GM18511 (cell line): ENCODE results near the gene SLC4A2.
A peak's percentile ranks its signal among the peaks of the same experiment; 100 is the strongest.
"Not testable (repeated sequence)": the region's sequence is repeated elsewhere in the genome, so short reads cannot be mapped to it uniquely, and the experiment has no call there.

Source experiments
- ATAC-seq: cut with Tn5 transposase; IDR thresholded peaks from one replicate; pipeline ENCODE4 v1.9.1; 2021; ENCODE audit warnings: mild to moderate bottlenecking, moderate library complexity; ENCODE audit not compliant: unreplicated experiment

The SLC4A2 gene, protein sequence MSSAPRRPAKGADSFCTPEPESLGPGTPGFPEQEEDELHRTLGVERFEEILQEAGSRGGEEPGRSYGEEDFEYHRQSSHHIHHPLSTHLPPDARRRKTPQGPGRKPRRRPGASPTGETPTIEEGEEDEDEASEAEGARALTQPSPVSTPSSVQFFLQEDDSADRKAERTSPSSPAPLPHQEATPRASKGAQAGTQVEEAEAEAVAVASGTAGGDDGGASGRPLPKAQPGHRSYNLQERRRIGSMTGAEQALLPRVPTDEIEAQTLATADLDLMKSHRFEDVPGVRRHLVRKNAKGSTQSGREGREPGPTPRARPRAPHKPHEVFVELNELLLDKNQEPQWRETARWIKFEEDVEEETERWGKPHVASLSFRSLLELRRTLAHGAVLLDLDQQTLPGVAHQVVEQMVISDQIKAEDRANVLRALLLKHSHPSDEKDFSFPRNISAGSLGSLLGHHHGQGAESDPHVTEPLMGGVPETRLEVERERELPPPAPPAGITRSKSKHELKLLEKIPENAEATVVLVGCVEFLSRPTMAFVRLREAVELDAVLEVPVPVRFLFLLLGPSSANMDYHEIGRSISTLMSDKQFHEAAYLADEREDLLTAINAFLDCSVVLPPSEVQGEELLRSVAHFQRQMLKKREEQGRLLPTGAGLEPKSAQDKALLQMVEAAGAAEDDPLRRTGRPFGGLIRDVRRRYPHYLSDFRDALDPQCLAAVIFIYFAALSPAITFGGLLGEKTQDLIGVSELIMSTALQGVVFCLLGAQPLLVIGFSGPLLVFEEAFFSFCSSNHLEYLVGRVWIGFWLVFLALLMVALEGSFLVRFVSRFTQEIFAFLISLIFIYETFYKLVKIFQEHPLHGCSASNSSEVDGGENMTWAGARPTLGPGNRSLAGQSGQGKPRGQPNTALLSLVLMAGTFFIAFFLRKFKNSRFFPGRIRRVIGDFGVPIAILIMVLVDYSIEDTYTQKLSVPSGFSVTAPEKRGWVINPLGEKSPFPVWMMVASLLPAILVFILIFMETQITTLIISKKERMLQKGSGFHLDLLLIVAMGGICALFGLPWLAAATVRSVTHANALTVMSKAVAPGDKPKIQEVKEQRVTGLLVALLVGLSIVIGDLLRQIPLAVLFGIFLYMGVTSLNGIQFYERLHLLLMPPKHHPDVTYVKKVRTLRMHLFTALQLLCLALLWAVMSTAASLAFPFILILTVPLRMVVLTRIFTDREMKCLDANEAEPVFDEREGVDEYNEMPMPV

DNA sequence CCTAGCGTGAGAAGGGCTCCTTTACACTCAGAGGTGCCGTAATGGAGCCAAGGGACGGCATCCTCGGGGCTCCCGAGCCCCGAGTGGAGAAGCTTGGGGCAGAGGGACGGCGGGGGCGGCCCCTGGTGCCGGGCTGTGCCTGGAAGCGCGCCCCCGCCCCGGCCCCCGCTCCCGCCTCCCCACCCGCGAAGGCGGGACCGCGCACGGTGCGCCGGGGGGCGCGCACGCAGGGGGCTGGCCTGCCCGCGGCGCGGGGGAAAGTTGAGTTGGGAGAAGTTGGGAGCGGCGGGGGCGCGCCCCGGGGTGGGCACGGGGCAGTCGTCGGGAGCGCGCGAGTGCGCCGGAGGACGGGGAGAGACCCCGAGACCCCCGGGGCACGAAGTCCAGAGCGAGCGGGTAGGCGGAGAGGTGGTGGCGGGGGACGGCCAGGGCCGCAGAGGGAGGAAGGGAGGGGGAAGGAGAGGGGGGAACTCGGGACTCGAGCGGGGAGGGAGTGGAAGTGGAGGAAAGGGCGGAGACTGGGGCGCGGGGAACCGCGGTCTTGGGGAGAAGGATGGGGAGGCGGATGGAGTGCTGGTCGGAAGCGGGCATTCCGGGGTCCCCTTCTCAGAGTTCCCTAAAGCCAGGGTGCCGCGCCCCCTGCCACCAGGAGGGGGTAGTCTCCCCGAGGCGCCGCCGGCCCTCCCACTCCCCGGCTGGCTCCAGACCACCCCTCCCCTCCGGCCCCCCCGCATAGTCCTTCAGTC is at the start of gene SLC4A2:
SLC4A2 (plus strand) TSS at position 223 of the 746 bp plus-strand sequence. CDS start 2,399 bp downstream, outside the sequence.
- peak; percentile 34 for ATAC-seq

DNA sequence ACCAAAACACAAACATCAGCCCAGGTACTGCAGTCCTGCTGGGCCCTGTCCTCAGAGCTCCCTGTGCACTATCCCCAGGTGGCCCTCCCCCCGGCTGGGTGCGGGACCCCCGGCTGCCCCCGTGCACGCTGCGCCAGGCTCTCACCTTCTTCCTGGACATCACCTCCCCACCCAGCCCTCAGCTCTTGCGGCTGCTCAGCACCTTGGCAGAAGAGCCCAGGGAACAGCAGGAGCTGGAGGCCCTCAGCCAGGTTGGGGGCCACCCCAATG is 49.4 kb upstream of the SLC4A2 start:
- ATAC-seq = no peak

DNA sequence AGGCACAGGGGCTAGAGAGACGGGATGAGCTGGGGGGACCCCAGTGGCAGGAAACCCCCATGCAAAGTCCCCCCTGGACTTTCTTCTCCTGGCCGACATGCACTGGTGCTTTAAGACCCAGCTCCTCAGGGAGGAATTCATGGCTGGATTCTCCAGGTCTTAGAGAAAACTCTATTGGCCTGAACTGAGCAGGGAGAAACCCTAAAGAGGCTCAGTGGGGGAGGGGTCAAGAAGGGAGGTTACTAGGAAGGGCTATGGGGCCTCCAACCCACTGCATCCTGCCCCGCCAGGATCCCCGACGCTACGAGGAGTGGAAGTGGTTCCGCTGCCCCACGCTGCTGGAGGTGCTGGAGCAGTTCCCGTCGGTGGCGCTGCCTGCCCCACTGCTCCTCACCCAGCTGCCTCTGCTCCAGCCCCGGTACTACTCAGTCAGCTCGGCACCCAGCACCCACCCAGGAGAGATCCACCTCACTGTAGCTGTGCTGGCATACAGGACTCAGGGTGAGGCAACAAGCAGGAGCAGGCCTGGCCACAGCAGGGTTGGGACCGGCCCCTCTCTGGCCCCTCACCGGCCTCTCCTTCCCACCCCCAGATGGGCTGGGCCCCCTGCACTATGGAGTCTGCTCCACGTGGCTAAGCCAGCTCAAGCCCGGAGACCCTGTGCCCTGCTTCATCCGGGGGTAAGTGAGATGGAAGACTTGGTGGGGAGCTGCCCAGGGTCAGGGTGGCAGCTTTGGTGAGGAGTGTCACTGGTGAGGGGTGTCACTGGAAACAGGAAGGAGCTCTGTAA is 48.9 kb upstream of the SLC4A2 start:
- no peak for ATAC-seq

DNA sequence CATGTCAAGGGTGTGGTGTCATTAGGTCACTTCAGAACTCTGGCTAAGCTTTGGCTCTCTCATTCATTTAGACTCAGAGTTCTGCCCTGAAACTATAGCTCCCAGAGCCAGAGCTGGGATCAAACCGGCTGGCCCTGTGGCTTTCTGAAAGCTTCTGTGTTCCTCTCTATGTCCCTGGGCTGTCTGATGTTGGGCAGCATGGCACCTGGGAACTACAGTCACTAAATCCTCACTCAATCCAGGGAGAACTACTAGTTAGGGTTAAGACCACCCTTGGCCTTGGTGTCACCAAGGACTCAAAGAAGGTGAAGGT is 48.3 kb upstream of the SLC4A2 start:
- ATAC-seq = no peak

DNA sequence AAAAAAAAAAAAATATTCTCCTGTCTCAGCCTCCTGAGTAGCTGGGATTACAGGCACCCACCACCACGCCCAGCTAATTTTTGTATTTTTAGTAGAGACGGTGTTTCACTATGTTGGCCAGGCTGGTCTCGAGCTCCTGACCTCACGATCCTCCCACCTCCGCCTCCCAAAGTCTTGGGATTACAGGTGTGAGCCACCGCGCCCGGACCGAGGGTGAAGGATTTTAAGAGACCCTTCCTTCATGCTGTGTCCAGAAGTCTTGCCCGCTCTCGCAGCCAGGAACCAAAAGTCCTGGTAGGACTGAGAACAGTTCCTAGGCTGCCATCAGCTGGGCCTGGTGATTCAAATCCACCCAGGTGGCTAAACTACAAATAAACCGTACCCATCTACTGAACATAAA is 47.8 kb upstream of the SLC4A2 start:
- not testable (repeated sequence) for ATAC-seq

DNA sequence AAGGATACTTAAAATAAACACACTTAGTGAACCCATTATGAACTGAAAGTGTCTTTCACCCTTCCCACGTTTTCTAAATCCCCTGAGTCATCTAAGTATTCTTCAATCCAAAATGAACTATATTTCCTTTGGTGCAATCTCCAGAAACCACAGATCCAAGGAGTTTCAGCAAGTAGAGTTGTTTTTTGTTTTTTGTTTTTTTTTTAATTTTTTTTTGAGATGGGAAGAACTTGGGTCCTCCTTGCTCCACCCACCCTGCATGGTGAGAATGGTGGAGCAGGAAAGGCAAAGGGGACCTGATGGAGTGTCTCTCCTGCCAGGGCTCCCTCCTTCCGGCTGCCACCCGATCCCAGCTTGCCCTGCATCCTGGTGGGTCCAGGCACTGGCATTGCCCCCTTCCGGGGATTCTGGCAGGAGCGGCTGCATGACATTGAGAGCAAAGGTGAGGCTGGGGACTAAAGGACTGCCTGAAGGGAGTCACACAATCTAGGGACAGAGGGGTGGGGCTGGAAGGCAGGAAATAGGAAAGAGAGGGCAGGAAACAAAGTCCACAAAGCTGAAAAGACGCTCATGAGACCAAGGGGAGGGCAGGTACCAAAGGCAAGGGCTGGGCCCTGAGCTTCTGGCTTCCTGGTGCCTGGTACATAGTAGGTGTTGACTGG is 47.2 kb upstream of the SLC4A2 start:
- no peak for ATAC-seq

DNA sequence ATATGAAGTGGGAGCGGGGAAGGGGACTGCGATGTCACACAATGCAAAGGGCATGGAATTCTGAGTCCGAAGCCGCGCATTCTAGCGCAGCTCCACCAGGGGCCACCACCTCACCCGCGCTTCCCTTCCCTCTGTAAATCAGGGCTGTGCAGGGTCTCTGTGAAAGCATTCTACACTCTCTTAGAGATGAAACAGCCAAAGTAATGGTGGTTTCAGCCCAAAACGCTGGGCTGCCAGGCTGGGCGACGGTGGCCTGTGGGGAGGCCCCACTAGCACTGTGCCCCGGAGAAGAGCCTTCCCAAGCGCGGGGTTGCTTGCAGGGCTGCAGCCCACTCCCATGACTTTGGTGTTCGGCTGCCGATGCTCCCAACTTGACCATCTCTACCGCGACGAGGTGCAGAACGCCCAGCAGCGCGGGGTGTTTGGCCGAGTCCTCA is 46.5 kb upstream of the SLC4A2 start:
- no peak for ATAC-seq

DNA sequence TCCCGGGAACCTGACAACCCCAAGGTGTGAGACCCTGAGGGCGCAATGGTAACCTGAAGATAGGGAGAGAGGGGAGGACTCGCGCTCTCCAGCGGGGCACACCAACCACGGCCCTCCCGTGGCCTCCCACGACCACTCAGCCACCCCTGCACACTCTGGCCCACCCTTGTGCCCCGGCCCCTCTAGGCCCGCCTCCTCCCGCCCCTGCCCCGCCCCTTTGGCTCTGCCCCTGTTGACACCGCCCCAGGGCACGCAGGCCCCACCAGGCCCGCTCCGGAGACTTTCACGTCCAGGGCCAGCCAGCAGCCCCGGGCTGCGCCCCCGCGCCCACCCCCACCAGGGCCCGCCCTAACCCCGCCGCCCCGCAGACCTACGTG is 46.0 kb upstream of the SLC4A2 start:
- no peak for ATAC-seq

DNA sequence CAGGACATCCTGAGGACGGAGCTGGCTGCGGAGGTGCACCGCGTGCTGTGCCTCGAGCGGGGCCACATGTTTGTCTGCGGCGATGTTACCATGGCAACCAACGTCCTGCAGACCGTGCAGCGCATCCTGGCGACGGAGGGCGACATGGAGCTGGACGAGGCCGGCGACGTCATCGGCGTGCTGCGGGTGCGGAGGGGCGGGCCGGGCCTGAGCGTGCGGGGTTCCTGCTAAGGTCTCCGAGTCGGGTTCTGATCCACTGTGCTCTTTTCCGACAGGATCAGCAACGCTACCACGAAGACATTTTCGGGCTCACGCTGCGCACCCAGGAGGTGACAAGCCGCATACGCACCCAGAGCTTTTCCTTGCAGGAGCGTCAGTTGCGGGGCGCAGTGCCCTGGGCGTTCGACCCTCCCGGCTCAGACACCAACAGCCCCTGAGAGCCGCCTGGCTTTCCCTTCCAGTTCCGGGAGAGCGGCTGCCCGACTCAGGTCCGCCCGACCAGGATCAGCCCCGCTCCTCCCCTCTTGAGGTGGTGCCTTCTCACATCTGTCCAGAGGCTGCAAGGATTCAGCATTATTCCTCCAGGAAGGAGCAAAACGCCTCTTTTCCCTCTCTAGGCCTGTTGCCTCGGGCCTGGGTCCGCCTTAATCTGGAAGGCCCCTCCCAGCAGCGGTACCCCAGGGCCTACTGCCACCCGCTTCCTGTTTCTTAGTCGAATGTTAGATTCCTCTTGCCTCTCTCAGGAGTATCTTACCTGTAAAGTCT is 45.5 kb upstream of the SLC4A2 start:
- ATAC-seq = peak; percentile 47

DNA sequence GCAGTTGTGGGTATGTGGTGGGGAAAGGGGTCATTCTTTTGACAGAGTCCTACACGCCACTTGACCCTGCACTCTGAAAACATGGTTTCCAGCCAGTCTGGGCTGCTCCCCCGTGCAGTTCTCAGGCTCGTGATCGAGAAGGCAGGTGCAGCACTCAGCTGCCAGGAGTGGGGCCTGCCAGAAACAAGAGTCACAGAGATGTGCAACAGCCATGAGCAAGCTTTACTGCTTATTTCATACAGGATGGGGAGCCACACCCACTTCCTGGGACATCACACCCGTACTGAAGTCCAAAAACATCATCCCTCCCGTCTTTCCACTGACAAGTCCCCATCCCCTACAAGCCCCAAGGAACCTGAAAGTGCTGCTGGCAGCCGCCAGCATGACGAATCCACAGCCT is 44.4 kb upstream of the SLC4A2 start:
- ATAC-seq = no peak

DNA sequence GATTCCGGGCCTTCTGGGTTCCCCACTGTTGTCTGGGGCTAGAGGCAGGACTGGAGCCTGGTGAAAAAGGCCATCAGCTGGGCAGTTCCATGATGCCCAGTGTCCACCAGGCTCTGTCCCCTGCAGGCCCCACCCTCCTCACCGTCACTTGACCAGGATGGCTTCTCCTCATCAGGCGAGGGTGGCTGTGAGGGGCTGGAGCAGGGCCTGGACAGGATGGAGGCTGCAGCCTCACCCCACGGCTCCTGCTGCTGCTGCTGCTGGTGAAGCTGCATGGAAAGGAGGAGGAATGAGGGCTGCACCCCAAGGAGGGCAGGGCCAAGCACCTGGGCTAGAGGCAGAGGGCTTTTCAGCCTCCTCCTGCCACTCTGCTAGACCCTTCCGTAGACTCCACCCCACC is 43.4 kb upstream of the SLC4A2 start:
- no peak for ATAC-seq

DNA sequence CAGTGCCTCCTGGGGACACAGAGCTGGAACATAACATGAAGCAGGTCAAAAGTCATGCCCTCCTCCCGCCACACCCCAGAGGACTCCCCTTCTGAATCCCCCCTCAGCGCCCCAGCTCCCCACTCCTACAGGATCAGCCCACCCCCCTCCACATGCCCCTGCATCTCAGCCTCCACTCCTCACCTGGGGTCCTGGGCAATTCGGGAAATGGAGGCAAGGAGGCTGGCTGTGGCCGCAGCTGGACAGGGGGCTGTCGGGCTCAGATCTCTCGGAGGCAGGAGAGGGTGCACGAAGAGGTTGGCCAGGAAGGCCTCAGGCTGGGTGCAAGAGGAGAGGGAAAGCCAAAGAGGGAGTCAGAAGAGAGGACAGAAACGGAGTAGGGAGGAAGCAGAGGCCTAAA is 42.9 kb upstream of the SLC4A2 start:
- ATAC-seq = no peak

DNA sequence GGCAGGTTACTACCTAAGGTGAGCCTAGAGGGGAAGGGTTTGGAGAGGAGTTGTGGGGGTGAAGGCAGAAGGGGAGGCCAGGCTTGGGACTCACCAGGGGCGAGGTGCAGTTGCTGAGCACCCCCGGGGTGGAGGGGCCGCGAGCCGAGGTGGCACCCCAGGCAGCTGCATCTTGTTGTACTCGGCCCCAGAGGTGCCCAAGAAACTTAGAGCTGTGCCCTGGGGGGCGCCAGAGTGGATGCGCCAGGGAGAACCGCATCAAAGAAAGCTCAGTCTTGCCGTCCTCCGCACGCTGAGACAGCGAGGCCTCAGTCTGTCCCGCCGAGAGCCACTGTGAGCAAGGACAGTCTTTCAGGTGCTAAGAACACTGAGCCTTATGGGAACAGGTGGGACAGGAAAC is 42.4 kb upstream of the SLC4A2 start:
- no peak for ATAC-seq

DNA sequence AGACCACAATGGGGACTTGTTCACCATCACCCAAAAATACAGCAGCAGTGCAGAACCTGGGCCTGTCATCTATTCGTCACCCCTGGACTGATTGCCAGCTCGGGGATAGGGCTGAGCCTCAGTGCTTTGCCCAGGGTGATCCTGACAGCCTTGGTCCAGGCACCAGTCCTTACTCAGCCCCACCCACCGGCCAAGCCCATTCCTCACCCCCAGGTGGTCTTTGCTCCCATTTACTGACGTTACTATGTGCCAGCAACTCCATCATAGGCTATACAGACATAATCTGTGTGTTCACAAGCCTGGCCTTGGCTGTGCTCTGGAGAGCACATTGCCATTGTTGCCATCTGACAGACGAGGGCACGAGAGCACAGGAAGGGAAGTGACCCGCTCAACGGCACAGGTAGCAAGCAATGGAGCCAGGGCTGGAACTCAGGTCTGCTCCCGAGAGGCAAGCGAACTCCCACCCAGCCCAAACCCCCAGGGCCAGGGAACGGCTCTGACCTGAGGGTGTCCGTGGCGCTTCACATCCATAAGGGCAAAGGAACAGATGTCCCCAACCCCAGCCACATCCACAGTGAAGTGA is 41.9 kb upstream of the SLC4A2 start:
- no peak for ATAC-seq

DNA sequence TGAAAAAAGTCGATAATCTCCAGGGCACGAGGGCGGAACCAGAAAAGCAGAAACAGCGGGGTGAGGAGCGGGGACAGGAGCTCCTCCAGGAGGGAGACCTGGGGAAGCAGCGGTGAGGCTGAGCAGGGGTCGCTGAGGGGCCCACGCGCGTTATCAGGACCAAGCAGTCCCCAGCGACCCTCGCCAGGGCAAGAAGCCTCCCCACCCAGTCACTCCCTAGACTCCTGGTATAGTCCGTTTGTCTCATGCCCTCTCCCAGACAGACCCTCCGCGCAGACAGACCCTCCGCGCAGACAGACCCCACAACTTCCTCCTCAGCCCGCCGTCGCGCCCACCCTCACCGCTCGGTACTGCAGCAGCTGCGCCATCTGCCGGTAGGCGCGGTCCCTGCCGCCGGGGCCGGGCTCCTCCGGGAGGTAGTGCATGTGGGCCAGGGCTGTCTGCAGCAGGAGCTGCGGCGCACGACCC is 41.4 kb upstream of the SLC4A2 start:
- peak; percentile 71 for ATAC-seq

DNA sequence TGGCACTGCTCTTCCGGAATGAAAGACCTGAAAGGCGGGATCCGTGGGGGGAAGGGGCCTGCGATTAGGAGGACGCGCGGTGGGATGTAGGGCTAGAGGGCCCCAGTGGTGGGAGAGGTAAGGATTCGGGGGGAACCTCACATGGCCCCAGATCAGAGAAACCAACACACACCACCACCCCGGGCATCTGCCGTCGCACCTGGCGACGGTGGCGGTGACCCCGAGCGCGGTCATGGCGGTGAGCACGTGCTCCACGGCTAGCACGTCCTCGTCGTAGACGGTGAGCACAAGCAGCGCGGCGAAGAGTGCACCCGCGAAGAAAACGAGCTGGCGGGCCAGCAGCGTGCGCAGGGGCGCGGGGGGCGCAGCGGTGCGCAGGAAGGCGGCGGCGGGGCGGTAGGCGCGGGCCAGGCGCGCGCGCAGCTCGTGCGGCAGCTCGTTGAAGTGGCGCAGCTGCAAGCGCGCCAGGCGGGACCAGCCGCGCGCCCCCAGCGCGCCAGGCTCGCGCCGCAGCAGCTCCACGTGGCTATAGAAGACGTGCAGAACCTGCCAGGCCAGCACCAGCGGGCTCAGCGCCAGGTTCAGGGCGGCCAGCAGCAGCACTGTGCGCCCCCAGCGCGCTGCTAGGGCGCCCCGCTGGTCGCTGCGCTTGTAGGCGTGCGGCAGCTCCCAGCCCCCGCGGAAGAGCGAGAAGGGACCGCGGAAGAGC is 40.8 kb upstream of the SLC4A2 start:
- ATAC-seq = peak; percentile 33

DNA sequence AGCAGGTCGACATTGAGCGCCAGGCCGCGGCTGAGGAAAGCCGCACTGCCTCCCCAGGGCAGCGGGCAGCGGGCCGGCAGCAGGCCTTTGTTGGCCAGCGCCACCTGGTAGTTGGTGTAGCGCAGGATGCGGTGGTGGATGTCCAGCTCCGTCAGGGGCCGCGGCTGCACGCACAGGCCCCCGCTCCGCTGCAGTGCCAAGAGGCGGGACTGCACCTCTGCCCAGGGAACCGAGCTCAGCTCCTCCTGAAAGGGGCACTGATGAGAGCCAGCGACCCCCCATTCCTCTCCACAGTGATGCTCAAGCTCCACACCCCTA is 40.3 kb upstream of the SLC4A2 start:
- ATAC-seq = no peak

DNA sequence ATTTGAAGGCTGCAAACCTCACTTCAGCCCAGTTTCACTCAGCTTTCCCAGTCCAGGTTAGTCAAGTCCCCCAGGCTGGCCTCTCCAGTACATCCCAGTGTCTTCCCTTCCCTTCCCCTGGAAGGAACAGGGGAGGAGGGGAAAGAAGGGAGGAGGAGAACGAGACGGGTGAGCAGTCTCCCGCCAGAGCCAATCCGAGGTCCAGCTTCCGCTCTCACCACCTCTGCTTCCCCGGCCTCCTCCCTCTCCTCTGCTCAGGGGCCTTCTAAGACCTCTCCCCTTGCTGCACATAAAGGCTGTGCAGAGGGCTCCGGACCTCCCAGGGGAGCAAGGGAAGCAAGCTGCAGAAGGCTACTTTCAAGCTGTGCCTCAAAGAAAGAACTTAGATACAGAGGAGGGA is 39.2 kb upstream of the SLC4A2 start:
- no peak for ATAC-seq
